VCaP (cell line): ENCODE measurements around the gene SLC16A10.
"Not testable (repeated sequence)": the region's sequence is repeated elsewhere in the genome, so short reads cannot be mapped to it uniquely, and the experiment has no call there.

ENCODE experiments used
- H3K27ac ChIP-seq: fragments of 450-650 bp; 2 replicates; pipeline ENCODE4 v1.5.1; 2017
- CTCF ChIP-seq: fragments of 450-650 bp; conservative IDR thresholded peaks from 2 replicates; pipeline ENCODE4 v1.5.1; 2017; ENCODE audit warnings: mild to moderate bottlenecking, moderate library complexity

SLC16A10 gene

GRCh38 chr6:111061508-111061907 is 25.8 kb upstream of the SLC16A10 start:
- no peak overlapping the region for H3K27ac ChIP-seq
- no peak for TF ChIP-seq CTCF

GRCh38 chr6:111061985-111062384 is 25.3 kb upstream of the SLC16A10 start:
- not testable (repeated sequence) for H3K27ac ChIP-seq

GRCh38 chr6:111062860-111063259 is 24.4 kb upstream of the SLC16A10 start:
- H3K27ac ChIP-seq = not testable (repeated sequence)

GRCh38 chr6:111068109-111068865 is 19.0 kb upstream of the SLC16A10 start:
- H3K27ac ChIP-seq = peak overlapping the region; percentile 88
- no peak for TF ChIP-seq CTCF

GRCh38 chr6:111068866-111069234 is 18.5 kb upstream of the SLC16A10 start:
- H3K27ac ChIP-seq = peak overlapping the region; percentile 88
- no peak for TF ChIP-seq CTCF

- no peak for TF ChIP-seq CTCF
- H3K27ac ChIP-seq = peak overlapping the region; percentile 88
Measured at GRCh38 chr6:111069382-111070104, 17.8 kb upstream of the SLC16A10 start.

- H3K27ac ChIP-seq = peak overlapping the region; percentile 88
- TF ChIP-seq CTCF = no peak
Measured at GRCh38 chr6:111070105-111071005, 16.9 kb upstream of the SLC16A10 start.

GRCh38 chr6:111072801-111073360 is 14.4 kb upstream of the SLC16A10 start:
- peak overlapping the region; percentile 88; the same call in 1 of the 2 replicates for H3K27ac ChIP-seq
- TF ChIP-seq CTCF = no peak
